NCI-H510A (cell line): ENCODE measurements around the gene CEP162.
"Not testable (repeated sequence)": the region's sequence is repeated elsewhere in the genome, so short reads cannot be mapped to it uniquely, and the experiment has no call there.

ENCODE experiments used
- DNase-seq: peaks from one replicate; lab custom pipeline; 2025; lab: John Stamatoyannopoulos, UW

CEP162 gene

GRCh38 chr6:84141521-84141920 is 85.9 kb downstream of the CEP162 start:
- no peak for DNase-seq

- no peak for DNase-seq
These were observed 88.1 kb downstream of the CEP162 start for GRCh38 chr6:84139311-84139710.

- no peak for DNase-seq
These were observed 89.4 kb downstream of the CEP162 start for GRCh38 chr6:84137989-84138575.

DNA sequence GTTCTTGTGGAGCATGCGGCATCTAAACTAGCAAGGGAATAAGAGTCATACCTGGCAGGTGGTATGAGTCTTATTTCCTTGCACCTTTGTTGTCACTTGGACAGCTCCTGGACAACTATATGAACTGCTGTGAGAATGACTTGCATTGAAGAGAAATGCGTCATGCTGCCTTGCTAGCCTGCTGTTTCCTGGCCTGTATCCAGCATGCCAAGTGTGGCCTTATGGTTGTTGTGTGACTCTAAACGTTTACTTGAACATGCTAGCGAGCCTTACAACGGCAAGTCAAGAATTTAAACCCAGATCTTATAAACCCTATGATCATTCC is 90.4 kb downstream of the CEP162 start:
- DNase-seq, result no peak

GRCh38 chr6:84136364-84137050 is 90.9 kb downstream of the CEP162 start:
- DNase-seq, result no peak

- no peak for DNase-seq
These were observed 92.2 kb downstream of the CEP162 start for GRCh38 chr6:84135291-84135690.

- DNase-seq, result not testable (repeated sequence)
These were observed 94.1 kb downstream of the CEP162 start for GRCh38 chr6:84133385-84133784.

DNA sequence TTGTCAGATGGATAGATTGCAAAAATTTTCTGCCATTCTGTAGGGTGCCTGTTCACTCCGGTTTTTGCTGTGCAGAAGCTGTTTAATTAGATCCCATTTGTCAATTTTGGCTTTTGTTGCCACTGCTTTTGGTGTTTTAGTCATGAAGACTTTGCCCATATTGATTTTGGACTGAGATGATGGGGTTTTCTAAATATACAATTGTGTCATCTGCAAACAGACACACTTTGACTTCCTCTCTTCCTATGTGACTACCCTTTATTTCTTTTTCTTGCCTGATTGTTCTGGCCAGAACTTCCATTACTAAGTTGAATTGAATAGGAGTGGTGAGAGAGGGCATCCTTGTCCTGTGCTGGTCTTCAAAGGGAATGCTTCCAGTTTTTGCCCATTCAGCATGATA is 97.9 kb downstream of the CEP162 start:
- not testable (repeated sequence) for DNase-seq

DNA sequence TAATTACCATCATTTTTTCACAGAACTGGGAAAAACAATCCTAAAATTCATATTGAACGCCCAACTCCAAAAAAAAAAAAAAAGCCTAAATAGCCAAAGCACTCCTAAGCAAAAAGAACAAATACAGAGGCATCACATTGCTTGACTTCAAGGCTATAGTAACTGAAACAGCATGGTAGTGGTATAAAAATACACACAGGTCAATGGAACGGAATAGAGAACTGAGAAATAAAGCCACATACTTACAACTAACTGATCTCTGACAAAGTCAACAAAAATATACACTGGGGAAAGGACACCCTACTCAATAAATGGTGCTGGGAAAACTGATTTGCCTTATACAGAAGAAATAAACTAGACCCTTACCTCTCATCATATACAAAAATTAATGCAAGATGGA is 104.3 kb downstream of the CEP162 start:
- no peak for DNase-seq

DNA sequence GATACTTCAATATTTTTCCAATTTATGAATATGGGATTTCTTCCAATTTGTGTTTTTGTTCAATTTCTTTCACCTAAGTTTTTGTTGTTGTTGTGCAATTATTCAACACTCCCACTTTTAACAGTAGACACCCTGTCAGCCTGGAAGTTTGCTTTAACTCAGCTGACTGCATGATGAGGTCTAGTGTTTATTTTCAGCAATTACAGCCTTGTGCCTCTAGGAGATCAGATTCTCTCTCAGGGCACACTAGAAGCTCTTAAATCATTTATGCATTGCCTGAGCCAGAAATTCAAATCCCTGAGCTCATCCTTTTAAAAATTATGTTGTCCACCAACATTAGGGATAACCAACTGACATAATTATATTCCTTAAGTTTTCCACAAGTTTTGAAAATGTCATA is 108.2 kb downstream of the CEP162 start:
- DNase-seq, result no peak

- DNase-seq, result no peak
These were observed 109.3 kb downstream of the CEP162 start for GRCh38 chr6:84118191-84118590.

GRCh38 chr6:84114933-84115594 is 112.4 kb downstream of the CEP162 start:
- not testable (repeated sequence) for DNase-seq

DNA sequence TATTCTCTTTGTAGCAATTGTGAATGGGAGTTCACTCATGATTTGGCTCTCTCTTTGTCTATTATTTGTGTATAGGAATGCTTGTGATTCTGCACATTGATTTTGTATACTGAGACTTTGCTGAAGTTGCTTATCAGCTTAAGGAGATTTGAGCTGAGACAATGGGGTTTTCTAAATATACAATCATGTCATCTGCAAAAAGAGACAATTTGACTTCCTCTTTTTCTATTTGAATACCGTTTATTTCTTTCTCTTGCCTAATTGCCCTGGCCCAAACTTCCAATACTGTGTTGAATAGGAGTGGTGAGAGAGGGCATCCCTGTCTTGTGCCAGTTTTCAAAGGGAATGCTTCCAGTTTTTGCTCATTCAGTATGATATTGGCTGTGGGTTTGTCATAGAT is 116.1 kb downstream of the CEP162 start:
- DNase-seq, result not testable (repeated sequence)

- DNase-seq, result no peak
These were observed 119.9 kb downstream of the CEP162 start for GRCh38 chr6:84107495-84107894.

- DNase-seq, result not testable (repeated sequence)
These were observed 122.1 kb downstream of the CEP162 start for GRCh38 chr6:84105215-84105924.

DNA sequence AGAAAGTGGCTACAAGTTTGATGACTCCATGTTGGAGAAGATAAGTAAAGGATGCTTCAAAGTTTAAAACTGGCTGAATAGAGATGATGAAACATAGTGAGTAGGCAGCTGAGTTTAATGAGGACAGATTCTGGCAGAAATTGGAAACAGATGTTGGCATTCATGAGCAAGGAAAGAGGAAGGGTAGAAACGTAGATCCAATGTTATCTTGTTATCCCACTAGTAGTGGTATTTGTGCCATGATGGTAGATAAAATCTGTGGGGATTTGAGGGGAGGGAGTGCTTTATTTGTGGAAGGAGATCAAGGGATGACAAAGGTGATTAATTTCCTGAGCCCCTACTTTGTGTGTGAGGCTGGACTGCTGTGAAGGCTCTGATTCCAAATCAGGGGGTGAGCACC is 124.4 kb downstream of the CEP162 start:
- no peak for DNase-seq

GRCh38 chr6:84095156-84095555 is 132.3 kb downstream of the CEP162 start:
- DNase-seq, result no peak

- no peak for DNase-seq
These were observed 133.7 kb downstream of the CEP162 start for GRCh38 chr6:84093441-84094435.

DNA sequence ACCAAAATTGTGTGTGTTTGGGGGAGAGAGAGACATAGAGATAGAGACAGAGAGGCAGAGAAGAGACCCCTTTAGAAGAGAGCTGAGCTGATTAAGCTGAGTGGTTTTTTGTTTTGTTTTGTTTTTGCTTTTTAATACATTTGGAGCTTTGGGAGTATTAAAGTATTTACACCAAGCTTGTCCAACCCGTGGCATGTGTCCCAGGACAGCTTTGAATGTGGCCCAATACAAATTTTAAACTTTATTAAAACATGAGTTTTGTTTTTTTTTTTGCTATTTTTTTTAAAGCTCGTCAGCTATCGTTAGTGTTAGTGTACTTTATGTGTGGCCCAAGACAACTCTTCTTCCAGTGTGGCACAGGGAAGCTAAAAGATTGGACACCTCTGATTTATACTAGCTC is 137.9 kb downstream of the CEP162 start:
- DNase-seq, result no peak

DNA sequence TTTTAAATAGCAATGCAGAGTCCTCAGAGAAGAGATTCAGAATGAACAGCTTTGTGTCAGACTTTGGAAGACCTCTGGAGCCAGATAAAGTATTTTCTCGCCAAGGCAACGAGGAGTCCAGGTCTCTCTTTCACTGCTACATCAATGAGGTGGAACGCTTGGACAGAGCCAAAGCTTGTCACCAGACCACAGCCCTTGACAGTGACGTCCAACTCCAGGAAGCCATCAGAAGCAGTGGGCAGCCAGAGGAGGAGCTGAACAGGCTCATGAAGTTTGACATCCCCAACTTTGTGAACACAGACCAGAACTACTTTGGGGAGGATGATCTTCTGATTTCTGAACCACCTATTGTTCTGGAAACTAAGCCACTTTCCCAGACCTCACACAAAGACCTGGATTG is 138.4 kb downstream of the CEP162 start:
- DNase-seq, result no peak

DNA sequence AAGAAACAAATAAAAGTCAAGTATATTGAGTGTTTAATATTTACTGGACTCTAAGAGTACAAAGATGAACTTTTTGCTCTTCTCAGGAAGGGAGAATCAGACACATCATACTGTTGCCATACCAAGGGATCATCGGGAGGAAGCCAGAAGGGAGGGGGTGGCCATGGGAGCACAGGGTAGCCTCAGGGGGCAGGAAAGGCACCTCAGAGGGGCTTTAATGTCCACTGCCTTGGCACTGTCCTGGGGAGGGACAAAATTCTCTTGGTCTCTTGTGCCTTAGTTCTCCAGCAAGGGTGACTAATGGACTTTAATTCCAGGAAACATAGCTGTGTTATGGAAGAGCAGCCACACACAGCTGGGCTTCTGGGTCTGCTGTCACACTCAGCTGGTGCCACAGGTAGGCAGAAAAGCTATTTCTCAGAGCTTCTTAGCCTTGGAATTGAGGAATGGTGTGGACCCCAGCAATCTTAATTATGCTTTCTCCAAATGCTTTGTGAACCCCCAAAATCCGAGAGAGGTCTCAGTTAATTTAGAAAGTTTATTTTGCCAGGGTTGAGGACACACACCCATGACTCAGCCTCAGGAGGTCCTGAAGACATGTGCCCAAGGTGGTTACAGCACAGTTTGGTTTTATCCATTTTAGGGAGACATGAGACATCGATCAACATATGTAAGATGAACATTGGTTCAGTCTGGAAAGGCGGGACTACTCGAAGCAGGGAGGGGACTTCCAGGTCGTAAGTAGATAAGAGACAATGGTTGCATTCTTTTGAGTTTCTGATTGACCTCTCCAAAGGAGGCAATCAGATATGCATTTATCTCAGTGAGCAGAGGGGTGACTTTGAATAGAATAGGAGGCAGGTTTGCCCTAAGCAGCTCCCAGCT is 140.7 kb downstream of the CEP162 start:
- no peak for DNase-seq
